ENCODE results near the gene CADM1.

DNA sequence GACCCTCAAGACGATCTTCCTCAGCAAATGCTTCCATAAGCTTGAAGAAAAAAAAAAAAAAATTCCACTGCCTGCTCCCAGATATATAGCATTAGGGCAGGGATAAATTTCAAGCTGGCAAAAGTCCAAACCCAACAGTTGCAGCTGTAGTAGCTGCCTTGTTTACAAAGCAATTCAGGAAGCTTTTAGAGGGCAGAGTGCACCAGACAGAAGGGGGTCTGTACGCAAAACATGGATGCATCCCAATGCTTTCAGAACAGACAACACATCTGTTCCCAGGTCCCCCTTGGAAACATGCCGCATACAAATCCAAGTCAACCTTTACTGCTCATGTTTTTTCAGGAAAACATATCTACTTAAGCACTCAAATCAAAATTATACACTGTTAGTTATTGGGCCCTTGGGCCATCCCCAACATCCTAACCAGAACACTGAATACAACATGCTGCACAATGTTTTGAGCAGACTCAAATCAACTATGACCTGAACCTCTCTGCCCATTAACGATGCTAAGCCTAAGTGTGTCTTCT, 94.5 kb downstream of the CADM1 start:
- TF ChIP-seq, protein P1, sequence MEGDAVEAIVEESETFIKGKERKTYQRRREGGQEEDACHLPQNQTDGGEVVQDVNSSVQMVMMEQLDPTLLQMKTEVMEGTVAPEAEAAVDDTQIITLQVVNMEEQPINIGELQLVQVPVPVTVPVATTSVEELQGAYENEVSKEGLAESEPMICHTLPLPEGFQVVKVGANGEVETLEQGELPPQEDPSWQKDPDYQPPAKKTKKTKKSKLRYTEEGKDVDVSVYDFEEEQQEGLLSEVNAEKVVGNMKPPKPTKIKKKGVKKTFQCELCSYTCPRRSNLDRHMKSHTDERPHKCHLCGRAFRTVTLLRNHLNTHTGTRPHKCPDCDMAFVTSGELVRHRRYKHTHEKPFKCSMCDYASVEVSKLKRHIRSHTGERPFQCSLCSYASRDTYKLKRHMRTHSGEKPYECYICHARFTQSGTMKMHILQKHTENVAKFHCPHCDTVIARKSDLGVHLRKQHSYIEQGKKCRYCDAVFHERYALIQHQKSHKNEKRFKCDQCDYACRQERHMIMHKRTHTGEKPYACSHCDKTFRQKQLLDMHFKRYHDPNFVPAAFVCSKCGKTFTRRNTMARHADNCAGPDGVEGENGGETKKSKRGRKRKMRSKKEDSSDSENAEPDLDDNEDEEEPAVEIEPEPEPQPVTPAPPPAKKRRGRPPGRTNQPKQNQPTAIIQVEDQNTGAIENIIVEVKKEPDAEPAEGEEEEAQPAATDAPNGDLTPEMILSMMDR (IDR thresholded peaks at IDR 0.05), result no peak
- no peak for TF ChIP-seq POLR2A (IDR thresholded peaks at IDR 0.05)

All from heart left ventricle (tissue), 13 donors.